Keratinocyte (primary cell): Measurements from ENCODE around the gene RBM44.

Source experiments
- EZH2 ChIP-seq: IDR thresholded peaks from one replicate; pipeline ENCODE4 v1.6.1; 2012; ENCODE audit warnings: inconsistent platforms, mild to moderate bottlenecking, low read length, moderate library complexity
- TF ChIP-seq, protein P1 (sequence below), 3 experiments: IDR thresholded peaks in 1 of 3; conservative IDR thresholded peaks in 1 of 3; optimal IDR thresholded peaks in 1 of 3; 2 replicates in 2 of 3; 3 replicates in 1 of 3; pipeline versions ENCODE3 to v1.5.1; 2011; ENCODE audit warnings: low read length in 3 of 3, mild to moderate bottlenecking in 3 of 3, moderate library complexity in 2 of 3, control low read depth in 1 of 3, inconsistent platforms in 1 of 3; ENCODE audit not compliant: insufficient read depth in 2 of 3; ENCODE audit errors: extremely low read depth in 1 of 3

GRCh38 chr2:237879058-237879430, 80.5 kb downstream of the RBM44 start:
- TF ChIP-seq, protein P1, sequence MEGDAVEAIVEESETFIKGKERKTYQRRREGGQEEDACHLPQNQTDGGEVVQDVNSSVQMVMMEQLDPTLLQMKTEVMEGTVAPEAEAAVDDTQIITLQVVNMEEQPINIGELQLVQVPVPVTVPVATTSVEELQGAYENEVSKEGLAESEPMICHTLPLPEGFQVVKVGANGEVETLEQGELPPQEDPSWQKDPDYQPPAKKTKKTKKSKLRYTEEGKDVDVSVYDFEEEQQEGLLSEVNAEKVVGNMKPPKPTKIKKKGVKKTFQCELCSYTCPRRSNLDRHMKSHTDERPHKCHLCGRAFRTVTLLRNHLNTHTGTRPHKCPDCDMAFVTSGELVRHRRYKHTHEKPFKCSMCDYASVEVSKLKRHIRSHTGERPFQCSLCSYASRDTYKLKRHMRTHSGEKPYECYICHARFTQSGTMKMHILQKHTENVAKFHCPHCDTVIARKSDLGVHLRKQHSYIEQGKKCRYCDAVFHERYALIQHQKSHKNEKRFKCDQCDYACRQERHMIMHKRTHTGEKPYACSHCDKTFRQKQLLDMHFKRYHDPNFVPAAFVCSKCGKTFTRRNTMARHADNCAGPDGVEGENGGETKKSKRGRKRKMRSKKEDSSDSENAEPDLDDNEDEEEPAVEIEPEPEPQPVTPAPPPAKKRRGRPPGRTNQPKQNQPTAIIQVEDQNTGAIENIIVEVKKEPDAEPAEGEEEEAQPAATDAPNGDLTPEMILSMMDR (optimal IDR thresholded peaks at IDR 0.05 in 1 of 3, IDR thresholded peaks at IDR 0.05 in 1 of 3, conservative IDR thresholded peaks at IDR 0.05 in 1 of 3; ENCODE audit: extremely low read depth in 1 of 3, insufficient read depth in 2 of 3, low read length in 3 of 3): no peak
- no peak for TF ChIP-seq EZH2
